GM18499 (cell line): ENCODE data around the gene SKIL.
A peak's percentile ranks its signal among the peaks of the same experiment; 100 is the strongest.

Experiments
- ATAC-seq: cut with Tn5 transposase; IDR thresholded peaks from one replicate; pipeline ENCODE4 v1.9.1; 2021; ENCODE audit warnings: moderate number of reproducible peaks; ENCODE audit not compliant: insufficient read depth, unreplicated experiment

SKIL gene

DNA sequence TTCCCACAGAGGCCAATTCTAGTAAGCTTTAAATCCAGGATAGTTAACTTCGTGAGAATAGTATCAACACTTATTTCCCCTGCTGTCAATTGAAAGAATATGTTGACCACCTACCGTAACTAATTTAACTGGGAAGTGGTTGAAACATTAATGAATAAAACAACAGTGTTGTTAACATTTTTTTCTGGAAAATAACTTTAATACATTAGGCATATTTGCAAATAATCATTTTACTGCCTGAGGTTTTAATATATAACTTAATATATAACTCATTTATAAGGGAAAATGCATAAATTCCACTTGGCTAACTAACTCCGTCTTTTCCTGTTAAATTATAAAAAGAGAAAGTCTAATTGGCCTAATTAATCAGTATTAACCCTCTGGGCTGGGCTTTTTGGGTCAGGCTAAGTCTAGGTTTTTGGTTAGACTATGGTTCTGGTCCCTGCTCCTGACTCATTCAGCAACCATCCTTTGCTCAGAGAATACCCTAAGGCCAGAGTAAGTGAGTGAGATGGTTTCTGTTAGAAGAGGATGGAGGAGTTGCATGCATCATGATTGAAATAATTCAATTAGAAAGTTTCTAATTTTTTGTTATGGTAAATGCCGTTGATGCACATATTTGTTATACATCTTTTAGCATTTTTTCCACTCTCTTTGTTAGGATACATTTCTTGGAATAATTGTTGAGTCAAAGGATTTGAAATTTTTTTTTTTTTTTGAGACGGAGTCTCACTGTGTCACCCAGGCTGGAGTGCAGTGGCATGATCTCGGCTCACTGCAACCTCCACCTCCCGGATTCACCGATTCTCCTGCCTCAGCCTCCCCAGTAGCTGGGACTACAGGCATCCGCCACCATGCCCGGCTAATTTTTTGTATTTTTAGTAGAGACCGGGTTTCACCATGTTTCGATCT, 10.8 kb upstream of the SKIL start:
- ATAC-seq, result no peak

GRCh38 chr3:170350515-170351413, 6.8 kb upstream of the SKIL start:
- peak; percentile 38 for ATAC-seq

DNA sequence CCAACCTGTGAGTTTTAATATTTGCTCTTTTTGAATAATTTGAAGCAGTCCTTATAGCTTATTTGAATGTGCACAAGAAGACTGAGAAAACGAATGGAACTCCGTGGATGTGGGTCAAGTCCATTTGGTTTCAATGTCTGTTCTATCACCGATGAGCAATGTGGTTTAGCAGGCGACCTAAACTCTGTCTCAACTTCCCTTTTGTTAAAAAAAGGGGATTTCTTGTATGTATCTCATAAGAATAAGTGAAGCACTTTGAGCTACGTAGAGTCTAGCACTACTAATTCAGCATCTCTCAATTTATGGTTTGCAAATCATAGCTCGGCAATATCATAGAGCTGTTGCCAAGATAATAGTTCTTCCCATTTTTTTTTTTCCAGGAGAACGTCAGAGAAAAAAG, 4.6 kb upstream of the SKIL start:
- peak; percentile 25 for ATAC-seq

- ATAC-seq, result no peak
Observed at GRCh38 chr3:170353485-170353884, 4.0 kb upstream of the SKIL start.

DNA sequence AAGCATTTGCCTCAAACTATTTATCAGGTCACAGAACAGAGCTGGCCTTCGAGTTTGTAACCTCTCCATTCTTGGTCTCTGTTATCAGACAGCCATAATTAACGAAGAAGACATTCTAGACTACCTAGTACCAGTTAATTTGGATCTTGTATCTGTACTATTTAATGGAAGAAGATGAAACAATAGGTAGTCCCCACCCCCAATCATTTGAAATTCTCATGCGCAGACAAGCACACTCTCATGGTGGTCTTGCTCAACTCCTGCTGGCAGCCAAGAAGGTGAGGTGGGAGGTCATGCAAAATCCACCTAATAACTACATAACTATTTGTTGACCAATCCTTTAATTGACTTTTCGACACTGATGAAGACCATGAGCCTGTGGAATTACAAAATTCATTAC, 2.8 kb upstream of the SKIL start:
- no peak for ATAC-seq

GRCh38 chr3:170355738-170356595, 1.5 kb upstream of the SKIL start:
- peak; percentile 9 for ATAC-seq

DNA sequence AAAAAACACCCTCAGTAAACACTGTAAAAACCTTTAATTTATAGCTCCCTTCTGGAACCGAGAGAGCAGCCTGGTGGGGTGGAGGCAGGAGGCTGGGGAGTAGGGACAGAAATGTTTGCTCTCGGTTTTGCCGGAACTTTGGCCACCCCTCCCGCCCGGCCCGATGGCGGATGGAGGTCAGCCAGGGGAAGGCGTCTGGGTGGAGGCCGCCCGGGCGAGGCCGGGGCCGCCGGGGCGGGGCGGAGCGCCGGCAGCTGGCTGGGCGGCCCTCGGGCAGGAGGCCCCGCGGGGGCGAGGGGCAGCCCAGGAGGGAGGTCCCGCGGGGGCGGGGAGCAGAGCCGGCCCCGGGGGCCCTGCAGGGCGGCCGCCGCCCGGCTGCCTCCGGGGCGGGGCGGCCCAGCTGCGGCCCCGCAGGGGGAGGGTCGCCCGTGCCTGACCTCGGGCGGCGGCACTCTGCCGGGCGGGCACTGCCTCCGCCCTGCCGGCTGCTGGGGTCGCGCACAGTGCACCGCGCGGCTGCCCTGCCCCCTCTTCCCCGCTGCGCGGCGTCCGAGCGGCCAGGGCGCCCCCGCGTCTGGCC, 829 bp upstream of the SKIL start:
- ATAC-seq, result peak; percentile 21

GRCh38 chr3:170358042-170359010, 811 bp downstream of the SKIL start:
- no peak for ATAC-seq

- ATAC-seq, result no peak
Observed at GRCh38 chr3:170359178-170359704, 1.7 kb downstream of the SKIL start.

DNA sequence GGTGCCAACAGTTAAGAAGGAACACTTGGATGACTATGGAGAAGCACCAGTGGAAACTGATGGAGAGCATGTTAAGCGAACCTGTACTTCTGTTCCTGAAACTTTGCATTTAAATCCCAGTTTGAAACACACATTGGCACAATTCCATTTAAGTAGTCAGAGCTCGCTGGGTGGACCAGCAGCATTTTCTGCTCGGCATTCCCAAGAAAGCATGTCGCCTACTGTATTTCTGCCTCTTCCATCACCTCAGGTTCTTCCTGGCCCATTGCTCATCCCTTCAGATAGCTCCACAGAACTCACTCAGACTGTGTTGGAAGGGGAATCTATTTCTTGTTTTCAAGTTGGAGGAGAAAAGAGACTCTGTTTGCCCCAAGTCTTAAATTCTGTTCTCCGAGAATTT, 3.0 kb downstream of the SKIL start:
- ATAC-seq, result no peak

DNA sequence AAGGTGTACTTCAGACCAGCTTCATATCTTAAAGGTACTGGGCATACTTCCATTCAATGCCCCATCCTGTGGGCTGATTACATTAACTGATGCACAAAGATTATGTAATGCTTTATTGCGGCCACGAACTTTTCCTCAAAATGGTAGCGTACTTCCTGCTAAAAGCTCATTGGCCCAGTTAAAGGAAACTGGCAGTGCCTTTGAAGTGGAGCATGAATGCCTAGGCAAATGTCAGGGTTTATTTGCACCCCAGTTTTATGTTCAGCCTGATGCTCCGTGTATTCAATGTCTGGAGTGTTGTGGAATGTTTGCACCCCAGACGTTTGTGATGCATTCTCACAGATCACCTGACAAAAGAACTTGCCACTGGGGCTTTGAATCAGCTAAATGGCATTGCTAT, 3.4 kb downstream of the SKIL start:
- no peak for ATAC-seq

DNA sequence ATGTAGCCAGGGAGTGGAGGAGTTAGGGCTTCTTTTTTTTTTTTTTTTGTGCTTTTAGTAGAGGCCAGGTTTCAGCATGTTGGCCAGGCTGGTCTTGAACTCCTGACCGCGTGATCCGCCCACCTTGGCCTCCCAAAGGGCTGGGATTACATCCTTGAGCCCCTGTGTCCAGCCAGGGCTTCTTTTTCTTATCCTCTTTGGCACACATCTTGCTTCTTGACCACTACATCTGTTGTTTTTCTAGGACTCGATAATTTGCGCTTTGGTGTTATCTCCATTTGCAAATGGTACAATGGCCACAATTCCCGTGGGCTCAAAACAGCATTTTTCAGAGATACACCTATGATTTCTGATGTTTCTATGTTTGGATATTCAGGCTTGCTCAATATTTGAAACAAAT, 4.2 kb downstream of the SKIL start:
- no peak for ATAC-seq

GRCh38 chr3:170363471-170363994, 6.0 kb downstream of the SKIL start:
- no peak for ATAC-seq

DNA sequence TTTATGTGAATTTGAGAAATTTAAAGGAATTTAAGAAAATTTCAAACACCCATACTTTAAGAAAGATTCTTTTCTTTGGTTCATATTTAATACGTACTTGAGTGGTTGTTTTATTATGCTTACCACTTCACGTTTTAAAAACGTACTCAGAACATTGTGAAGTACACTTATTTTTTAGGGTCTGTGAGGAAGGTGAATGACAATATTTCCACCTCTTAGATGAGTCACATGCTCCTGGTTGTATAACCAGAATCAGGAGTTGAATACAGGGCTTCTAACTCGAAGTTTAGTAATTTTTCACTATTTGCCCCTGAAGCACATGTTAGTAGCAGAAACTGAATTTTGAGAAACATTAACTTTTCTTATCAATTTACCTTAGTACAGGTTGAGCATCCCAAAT, 7.5 kb downstream of the SKIL start:
- no peak for ATAC-seq

- no peak for ATAC-seq
Observed at GRCh38 chr3:170367797-170368196, 10.3 kb downstream of the SKIL start.

- no peak for ATAC-seq
Observed at GRCh38 chr3:170368921-170369320, 11.4 kb downstream of the SKIL start.

GRCh38 chr3:170372190-170372879, 14.8 kb downstream of the SKIL start:
- no peak for ATAC-seq

DNA sequence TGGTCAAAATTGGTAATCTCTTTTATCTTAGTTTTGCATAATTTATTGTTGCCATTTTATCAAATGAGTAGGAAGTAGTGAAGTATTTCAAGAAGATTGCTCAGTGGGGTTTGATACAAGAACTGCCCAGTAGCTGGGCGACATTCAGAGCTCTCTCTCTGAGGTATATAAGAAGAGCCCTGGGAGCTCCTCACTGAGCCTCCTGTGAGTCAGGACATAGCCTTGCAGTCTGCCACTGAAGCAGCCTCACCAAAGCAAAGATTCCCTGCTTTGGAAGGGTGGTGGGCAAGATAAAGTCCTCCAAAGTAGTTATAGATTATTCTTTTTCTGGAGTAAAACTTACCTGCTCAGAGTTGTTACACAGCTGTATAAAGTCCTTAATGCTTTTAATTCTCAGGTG, 26.1 kb downstream of the SKIL start:
- no peak for ATAC-seq
